ENCODE results near the gene MAP3K4.

The MAP3K4 gene

DNA sequence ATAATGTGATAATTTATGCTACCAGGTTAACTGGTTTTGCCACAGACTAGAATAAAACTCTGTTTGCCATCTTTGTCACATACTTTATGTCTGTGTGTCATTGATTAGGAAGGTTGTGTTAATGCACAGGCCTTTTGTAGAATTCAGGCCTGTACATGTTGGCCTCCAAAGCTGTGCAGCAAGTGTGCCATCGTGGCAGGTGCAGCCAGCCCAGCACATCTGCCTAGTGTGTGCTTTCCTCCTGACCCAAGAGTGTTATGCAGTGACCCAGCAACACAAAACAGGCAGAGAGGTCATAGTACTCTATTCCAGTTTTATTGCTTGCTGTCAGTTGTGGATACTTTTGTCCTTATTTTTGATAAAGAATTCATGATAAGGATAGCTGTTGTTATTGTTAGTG, 3.7 kb downstream of the MAP3K4 start:
- no peak for TF ChIP-seq EZH2phosphoT487 (IDR thresholded peaks at IDR 0.05; ENCODE audit: borderline replicate concordance)
- no peak for TF ChIP-seq CTCF (conservative IDR thresholded peaks at IDR 0.05; ENCODE audit: low read length)
- Histone ChIP-seq H3K4me1 (ENCODE audit: insufficient read depth, low read length, poor library complexity, severe bottlenecking) (peaks cover 32% of the 10 kb centered on the region), H2AFZ (ENCODE audit: low read length) (no peak overlapping the region), H3F3A (ENCODE audit: low read depth) (peaks cover 5% of the 10 kb centered on the region; the same call in 1 of the 2 replicates), H3K4me3 (ENCODE audit: low read length, poor library complexity, severe bottlenecking) (peak overlapping the region; percentile 97), H3K36me3 (ENCODE audit: insufficient read depth, low read length) (no peaks in the 10 kb centered on the region), H3K9ac (ENCODE audit: low read depth, low read length, poor library complexity, severe bottlenecking) (no peak overlapping the region), H3K9me3 (ENCODE audit: insufficient read depth, low read depth, low read length) (no peaks in the 10 kb centered on the region), H4K20me1 (ENCODE audit: insufficient read depth, low read length, poor library complexity, severe bottlenecking) (peaks cover 72% of the 10 kb centered on the region), H3K27me3 (ENCODE audit: insufficient read depth, low read length, poor library complexity, severe bottlenecking) (no peaks in the 10 kb centered on the region), H3K9me2 (replicated peaks; ENCODE audit: low read depth, low read length) (no peaks in the 10 kb centered on the region), H3K4me2 (ENCODE audit: low read depth, low read length, poor library complexity, severe bottlenecking) (peak overlapping the region; percentile 94), H3K79me2 (ENCODE audit: insufficient read depth, low read length) (peaks cover 83% of the 10 kb centered on the region)

- Histone ChIP-seq H4K20me1 (ENCODE audit: insufficient read depth, low read length, poor library complexity, severe bottlenecking) (peaks cover 73% of the 10 kb centered on the region), H3K27me3 (ENCODE audit: insufficient read depth, low read length, poor library complexity, severe bottlenecking) (no peaks in the 10 kb centered on the region), H3K9ac (ENCODE audit: low read depth, low read length, poor library complexity, severe bottlenecking) (no peak overlapping the region), H3K4me3 (ENCODE audit: low read length, poor library complexity, severe bottlenecking) (peak overlapping the region; percentile 29), H3K4me1 (ENCODE audit: insufficient read depth, low read length, poor library complexity, severe bottlenecking) (peaks cover 30% of the 10 kb centered on the region), H3K79me2 (ENCODE audit: insufficient read depth, low read length) (peaks cover 87% of the 10 kb centered on the region), H3K4me2 (ENCODE audit: low read depth, low read length, poor library complexity, severe bottlenecking) (peak overlapping the region; percentile 56), H3K9me2 (replicated peaks; ENCODE audit: low read depth, low read length) (no peaks in the 10 kb centered on the region), H3K36me3 (ENCODE audit: insufficient read depth, low read length) (no peaks in the 10 kb centered on the region), H2AFZ (ENCODE audit: low read length) (no peak overlapping the region), H3F3A (ENCODE audit: low read depth) (peaks cover 5% of the 10 kb centered on the region; the same call in 1 of the 2 replicates), H3K9me3 (ENCODE audit: insufficient read depth, low read depth, low read length) (no peaks in the 10 kb centered on the region)
- no peak for TF ChIP-seq CTCF (conservative IDR thresholded peaks at IDR 0.05; ENCODE audit: low read length)
- no peak for TF ChIP-seq EZH2phosphoT487 (IDR thresholded peaks at IDR 0.05; ENCODE audit: borderline replicate concordance)
Observed at GRCh38 chr6:160996131-160996601, 4.6 kb downstream of the MAP3K4 start.

- no peak overlapping the region for H3K9ac ChIP-seq (ENCODE audit: low read depth, low read length, poor library complexity, severe bottlenecking)
- H4K20me1 ChIP-seq (ENCODE audit: insufficient read depth, low read length, poor library complexity, severe bottlenecking), result peaks cover 77% of the 10 kb centered on the region
Observed at GRCh38 chr6:160998217-160998616, 6.6 kb downstream of the MAP3K4 start.

More at GRCh38 chr6:160998217-160998616, 6.6 kb downstream of the MAP3K4 start:
- H3K4me2 ChIP-seq (ENCODE audit: low read depth, low read length, poor library complexity, severe bottlenecking), result peak overlapping the region; percentile 28
- H3F3A ChIP-seq (ENCODE audit: low read depth), result no peaks in the 10 kb centered on the region
- peaks cover 93% of the 10 kb centered on the region for H3K79me2 ChIP-seq (ENCODE audit: insufficient read depth, low read length)
- H3K9me2 ChIP-seq (replicated peaks; ENCODE audit: low read depth, low read length), result no peaks in the 10 kb centered on the region
- H3K4me1 ChIP-seq (ENCODE audit: insufficient read depth, low read length, poor library complexity, severe bottlenecking), result peaks cover 27% of the 10 kb centered on the region
- H3K27me3 ChIP-seq (ENCODE audit: insufficient read depth, low read length, poor library complexity, severe bottlenecking), result no peaks in the 10 kb centered on the region
- no peaks in the 10 kb centered on the region for H3K9me3 ChIP-seq (ENCODE audit: insufficient read depth, low read depth, low read length)
- no peaks in the 10 kb centered on the region for H3K36me3 ChIP-seq (ENCODE audit: insufficient read depth, low read length)
- no peak for TF ChIP-seq CTCF (conservative IDR thresholded peaks at IDR 0.05; ENCODE audit: low read length)
- no peak for TF ChIP-seq EZH2phosphoT487 (IDR thresholded peaks at IDR 0.05; ENCODE audit: borderline replicate concordance)
- H2AFZ ChIP-seq (ENCODE audit: low read length), result no peak overlapping the region
- no peak overlapping the region for H3K4me3 ChIP-seq (ENCODE audit: low read length, poor library complexity, severe bottlenecking)
